OCI-LY1 (cell line): Measurements from ENCODE around the gene PARD3B.

Experiments
- H2AFZ ChIP-seq: fragments of 200-600 bp; sonication (generic), shearing (Covaris generic); 2 replicates; pipeline ENCODE4 v1.6.0; 2014; ENCODE audit warnings: antibody characterized with exemption, mild to moderate bottlenecking, low read length
- H3F3A ChIP-seq: fragments of 200-600 bp; sonication (generic), shearing (Covaris generic); 2 replicates; pipeline ENCODE4 v1.6.0; 2014; ENCODE audit warnings: mild to moderate bottlenecking, antibody characterized with exemption, low read length, moderate library complexity; ENCODE audit not compliant: insufficient read depth
- H3K27ac ChIP-seq: fragments of 200-600 bp; sonication (generic); 2 replicates; pipeline ENCODE4 v1.5.1; 2014; ENCODE audit warnings: low read length, mixed run types, mild to moderate bottlenecking, low read depth; ENCODE audit not compliant: poor library complexity, severe bottlenecking
- H3K27me3 ChIP-seq: fragments of 200-600 bp; sonication (generic); 2 replicates; pipeline ENCODE4 v1.6.0; 2014; ENCODE audit warnings: antibody characterized with exemption, mild to moderate bottlenecking, low read length, moderate library complexity; ENCODE audit not compliant: insufficient read depth
- H3K36me3 ChIP-seq: fragments of 200-600 bp; sonication (generic); 2 replicates; pipeline ENCODE4 v1.6.1; 2014; ENCODE audit warnings: mild to moderate bottlenecking, antibody characterized with exemption, low read length, moderate library complexity, mixed read lengths; ENCODE audit not compliant: insufficient read depth
- H3K4me1 ChIP-seq: fragments of 200-600 bp; sonication (generic); 2 replicates; pipeline ENCODE4 v1.5.1; 2014; ENCODE audit warnings: mild to moderate bottlenecking, low read length, moderate library complexity; ENCODE audit not compliant: insufficient read depth, severe bottlenecking
- H3K4me2 ChIP-seq: fragments of 200-600 bp; sonication (generic), shearing (Covaris generic); 2 replicates; pipeline ENCODE4 v1.6.1; 2014; ENCODE audit warnings: low read length
- H3K4me3 ChIP-seq: fragments of 200-600 bp; sonication (generic); 2 replicates; pipeline ENCODE4 v1.5.1; 2014; ENCODE audit warnings: low read length, low read depth, mild to moderate bottlenecking, mixed read lengths; ENCODE audit not compliant: poor library complexity, severe bottlenecking
- H3K79me2 ChIP-seq: fragments of 200-600 bp; shearing (Covaris generic); 2 replicates; pipeline ENCODE4 v1.6.1; 2016; ENCODE audit warnings: mixed run types, low read length, mixed read lengths; ENCODE audit not compliant: insufficient read depth
- H3K9ac ChIP-seq: fragments of 200-600 bp; sonication (generic), shearing (Covaris generic); 2 replicates; pipeline ENCODE4 v1.6.1; 2014; ENCODE audit warnings: mild to moderate bottlenecking, low read length, mixed read lengths
- H3K9me2 ChIP-seq: fragments of 200-600 bp; sonication (generic), shearing (Covaris generic); 2 replicates; pipeline ENCODE4 v1.6.1; 2014; ENCODE audit warnings: low read depth, mild to moderate bottlenecking, low read length, mixed read lengths
- H3K9me3 ChIP-seq: fragments of 200-600 bp; shearing (Covaris generic); 2 replicates; pipeline ENCODE4 v1.6.1; 2014; ENCODE audit warnings: low read length, mixed read lengths
- H4K20me1 ChIP-seq: fragments of 200-600 bp; sonication (generic), shearing (Covaris generic); 2 replicates; pipeline ENCODE4 v1.6.0; 2016; ENCODE audit warnings: mild to moderate bottlenecking, low read length; ENCODE audit not compliant: insufficient read depth
- CTCF ChIP-seq: fragments of 200-600 bp; sonication (generic), shearing (Covaris generic); IDR thresholded peaks from 2 replicates; pipeline ENCODE4 v1.5.1; 2017; ENCODE audit warnings: mild to moderate bottlenecking, antibody characterized with exemption, low read length, moderate library complexity, mixed read lengths
- EZH2 ChIP-seq: fragments of 200-600 bp; sonication (generic), shearing (Covaris generic); IDR thresholded peaks from 2 replicates; pipeline ENCODE4 v1.8.0; 2017; ENCODE audit warnings: borderline replicate concordance, mixed run types, mild to moderate bottlenecking, antibody characterized with exemption, low read length, moderate library complexity, mixed read lengths

Gene PARD3B

GRCh38 chr2:205014201-205014600 lies 468.9 kb downstream of the PARD3B start:
- Histone ChIP-seq H3K4me3 (no peak overlapping the region), H3K9me3 (no peaks in the 10 kb centered on the region), H4K20me1 (no peaks in the 10 kb centered on the region), H2AFZ (no peak overlapping the region), H3K36me3 (no peaks in the 10 kb centered on the region), H3K27me3 (no peaks in the 10 kb centered on the region), H3K27ac (no peak overlapping the region), H3K4me2 (no peak overlapping the region), H3K9ac (no peak overlapping the region), H3K4me1 (no peaks in the 10 kb centered on the region), H3K9me2 (no peaks in the 10 kb centered on the region), H3F3A (no peaks in the 10 kb centered on the region), H3K79me2 (no peaks in the 10 kb centered on the region)
- TF ChIP-seq CTCF: no peak
- no peak for TF ChIP-seq EZH2

- Histone ChIP-seq H2AFZ (no peak overlapping the region), H3K9ac (no peak overlapping the region), H4K20me1 (no peaks in the 10 kb centered on the region), H3K9me2 (no peaks in the 10 kb centered on the region), H3K4me1 (no peaks in the 10 kb centered on the region), H3K79me2 (no peaks in the 10 kb centered on the region), H3K4me3 (no peak overlapping the region), H3K27me3 (no peaks in the 10 kb centered on the region), H3K9me3 (no peaks in the 10 kb centered on the region), H3K36me3 (no peaks in the 10 kb centered on the region), H3K27ac (no peak overlapping the region), H3K4me2 (no peak overlapping the region), H3F3A (no peaks in the 10 kb centered on the region)
- TF ChIP-seq EZH2: no peak
- no peak for TF ChIP-seq CTCF
Measured at GRCh38 chr2:205017381-205017780, 472.1 kb downstream of the PARD3B start.

- H3K9ac ChIP-seq: no peak overlapping the region
- no peaks in the 10 kb centered on the region for H3K4me1 ChIP-seq
- H3K9me2 ChIP-seq: no peaks in the 10 kb centered on the region
- H2AFZ ChIP-seq: no peak overlapping the region
- H3K4me3 ChIP-seq: no peak overlapping the region
- no peaks in the 10 kb centered on the region for H3K36me3 ChIP-seq
- no peak overlapping the region for H3K4me2 ChIP-seq
- no peak for TF ChIP-seq EZH2
- no peak for TF ChIP-seq CTCF
- no peak overlapping the region for H3K27ac ChIP-seq
- H3K9me3 ChIP-seq: no peaks in the 10 kb centered on the region
- no peaks in the 10 kb centered on the region for H4K20me1 ChIP-seq
- H3F3A ChIP-seq: no peaks in the 10 kb centered on the region
- H3K79me2 ChIP-seq: no peaks in the 10 kb centered on the region
- no peaks in the 10 kb centered on the region for H3K27me3 ChIP-seq
Measured at GRCh38 chr2:205017912-205018311, 472.6 kb downstream of the PARD3B start.
